ENCODE measurements around the gene SIGLEC6.

SIGLEC6 gene

DNA sequence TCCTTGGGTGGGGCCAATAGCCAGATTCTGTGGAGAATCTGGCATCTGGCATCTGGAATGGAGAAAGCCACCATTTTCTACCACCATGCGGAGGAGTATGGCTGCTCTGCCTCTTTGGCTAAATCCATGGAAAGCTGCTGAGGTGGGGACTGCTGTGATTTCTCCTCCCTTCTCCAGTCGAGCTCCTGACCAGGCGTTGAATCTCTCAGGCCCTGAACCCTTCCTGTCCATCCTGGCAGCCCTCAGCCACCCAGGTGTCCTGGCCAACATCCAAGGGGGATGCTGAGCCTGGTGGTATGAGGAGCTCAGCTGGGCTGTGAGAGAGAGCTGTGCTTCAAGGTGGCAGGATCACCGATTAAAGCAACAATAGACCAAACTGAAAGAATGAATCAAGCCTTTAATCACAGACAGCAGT lies 17.4 kb upstream of the SIGLEC6 start:
- DNase-seq (ENCODE audit: low read depth in 2 of 2) = no peak

DNA sequence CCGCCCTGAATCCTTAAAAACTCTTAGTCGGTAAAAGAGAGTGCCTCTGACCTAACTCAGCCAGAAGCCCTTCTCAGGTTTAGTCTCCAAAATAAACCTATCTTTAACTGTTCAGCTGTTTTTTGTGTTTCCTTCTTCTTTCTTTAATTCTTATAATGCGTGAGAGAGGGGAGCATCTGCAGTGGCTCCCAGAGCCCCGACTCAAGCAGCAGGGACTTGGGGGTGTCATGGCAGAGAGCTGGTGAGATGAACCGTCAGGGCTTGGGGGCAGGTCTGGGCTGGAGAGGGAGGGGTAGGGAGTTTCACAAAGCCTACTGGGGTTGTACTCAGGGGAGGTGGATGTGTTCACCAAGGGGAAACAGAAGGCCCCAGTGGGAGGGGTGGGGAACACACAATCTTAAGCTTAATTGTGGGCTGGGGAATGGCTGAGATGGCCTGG lies 16.8 kb upstream of the SIGLEC6 start:
- DNase-seq (ENCODE audit: low read depth in 2 of 2) = no peak

DNA sequence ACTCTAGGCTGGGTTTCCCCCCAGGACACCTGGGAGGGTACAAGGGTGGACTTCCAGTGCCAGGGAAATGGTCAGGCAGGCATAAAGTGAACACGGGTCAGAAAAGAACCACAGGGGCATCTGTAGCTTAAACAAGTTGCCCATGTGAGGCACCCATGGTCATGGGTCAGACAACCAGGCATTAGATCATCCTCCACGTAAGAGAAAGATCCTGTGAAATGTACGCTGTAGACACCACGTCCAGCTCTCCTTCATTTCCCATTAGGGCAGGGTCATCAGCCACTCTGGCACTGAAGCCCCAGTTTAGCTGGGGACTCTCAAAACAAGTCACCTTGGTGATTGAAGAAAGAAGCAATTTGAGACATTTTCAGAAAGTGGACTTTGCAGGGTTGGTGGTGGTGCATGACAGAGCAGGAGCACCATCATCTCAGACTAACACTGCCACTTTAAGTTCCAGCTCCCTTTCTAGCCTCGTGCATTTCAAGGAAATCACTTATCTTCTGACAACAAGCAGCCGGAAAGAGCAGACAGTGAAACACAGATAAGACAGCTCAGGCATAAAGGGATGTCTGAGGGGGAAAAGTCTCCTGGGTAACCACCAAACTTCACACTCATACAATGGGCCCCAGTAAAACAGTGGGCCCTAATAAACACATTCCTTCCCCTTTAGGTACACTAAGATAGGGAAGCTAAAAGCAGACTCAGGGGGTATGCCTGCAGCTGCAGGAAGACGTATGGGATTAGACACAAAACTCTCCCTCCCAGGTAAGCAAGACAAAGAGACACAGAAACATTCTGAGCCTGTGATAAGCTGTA lies 16.1 kb upstream of the SIGLEC6 start:
- no peak for DNase-seq (ENCODE audit: low read depth in 2 of 2)

DNA sequence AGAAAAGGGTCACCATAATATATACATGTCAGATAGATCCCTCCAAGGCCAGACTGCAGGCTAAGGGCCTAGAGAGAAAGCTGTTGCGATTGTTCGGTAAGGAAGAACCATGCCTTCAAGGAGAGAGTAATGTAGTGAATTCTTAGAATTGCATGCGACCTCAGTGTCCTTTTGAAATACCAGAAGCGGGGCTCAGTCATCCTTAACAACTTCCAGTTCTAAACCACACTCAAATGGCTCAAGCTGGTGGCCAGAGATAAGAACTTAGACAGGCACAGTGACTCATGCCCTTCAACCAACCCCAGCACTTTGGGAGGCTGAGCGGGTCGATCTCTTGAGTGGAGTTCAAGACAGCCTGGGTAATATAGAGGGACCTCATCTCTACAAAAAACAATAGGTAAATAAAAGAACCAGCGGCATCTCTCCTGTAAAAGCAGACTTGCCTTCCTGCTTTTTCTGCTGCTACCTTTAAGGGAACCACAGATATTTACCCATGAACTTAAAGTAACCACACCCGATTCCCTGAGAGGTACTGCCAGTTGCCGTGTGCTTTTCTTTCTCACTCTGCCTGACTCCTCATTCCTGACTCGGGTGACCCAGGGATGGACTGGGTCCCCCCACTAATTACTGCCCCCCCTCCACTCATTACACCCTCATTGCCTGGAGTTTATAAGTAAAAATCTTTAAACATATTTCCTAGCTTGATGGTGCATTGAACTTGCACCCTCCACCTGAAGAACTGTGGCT lies 15.4 kb upstream of the SIGLEC6 start:
- no peak for DNase-seq (ENCODE audit: low read depth in 2 of 2)

DNA sequence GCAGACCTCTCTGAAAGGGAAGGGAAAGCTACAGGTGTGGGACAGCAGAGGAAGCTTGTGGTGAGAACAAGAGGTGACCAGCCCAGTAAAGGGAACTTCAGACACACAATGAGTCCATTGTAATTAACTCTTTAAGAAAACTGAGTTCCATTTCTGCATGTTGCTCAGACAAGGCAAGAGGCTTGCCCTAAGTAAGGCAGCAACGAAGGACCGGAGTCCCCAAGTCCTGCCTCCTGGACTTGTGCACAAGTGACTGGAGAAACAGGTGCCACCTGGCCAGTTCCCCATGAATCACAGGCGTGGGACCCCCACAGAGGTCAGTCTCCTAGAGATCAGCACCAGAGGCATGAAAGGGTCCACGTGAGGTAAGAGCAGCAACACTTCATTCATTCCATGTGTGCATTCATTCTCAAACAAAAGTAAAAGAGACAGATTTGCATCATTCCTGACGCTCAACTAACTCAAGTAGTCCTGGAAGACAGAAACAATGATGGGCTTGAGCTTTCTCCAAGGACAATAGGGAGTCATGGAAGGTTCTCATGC lies 14.7 kb upstream of the SIGLEC6 start:
- DNase-seq (ENCODE audit: low read depth in 2 of 2) = no peak

DNA sequence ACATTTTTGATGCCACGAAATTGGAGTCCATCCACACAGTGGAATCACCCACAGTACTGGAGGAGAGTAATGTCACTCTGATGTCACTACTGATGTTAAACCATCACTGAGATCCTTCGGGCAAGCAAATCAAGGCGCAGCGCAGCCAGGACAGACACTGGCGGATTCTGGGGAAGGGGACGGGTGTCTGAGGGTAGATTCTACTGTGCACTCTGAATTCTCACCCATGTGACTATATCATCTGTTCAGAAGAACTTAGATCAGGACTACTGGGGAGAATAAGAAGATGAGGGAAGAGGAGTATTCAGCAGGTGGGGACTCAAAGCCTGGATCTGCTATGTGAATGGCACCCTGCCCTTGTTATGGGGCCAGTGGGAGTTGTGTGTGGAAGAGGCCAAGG lies 12.6 kb upstream of the SIGLEC6 start:
- DNase-seq (ENCODE audit: low read depth in 2 of 2) = no peak

DNA sequence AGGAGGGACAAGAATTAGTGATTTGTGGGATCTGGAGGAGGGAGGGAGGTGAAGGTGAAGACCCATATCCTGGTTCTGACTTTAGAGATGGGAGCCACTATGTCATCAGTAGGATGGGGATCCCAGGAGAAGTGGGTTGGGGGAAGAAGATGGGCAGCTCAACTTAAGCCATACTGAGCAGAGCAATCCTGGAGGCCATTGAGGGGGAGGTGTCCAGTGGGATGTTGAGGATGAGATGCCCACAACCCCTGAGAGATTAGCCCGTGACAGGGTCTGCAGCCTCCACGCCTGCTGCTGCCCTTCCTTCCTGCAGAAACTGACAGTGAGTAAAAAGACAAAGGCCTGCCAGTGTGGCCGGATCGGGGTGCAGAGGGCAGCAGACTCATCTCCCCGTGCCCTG lies 11.2 kb upstream of the SIGLEC6 start:
- no peak for DNase-seq (ENCODE audit: low read depth in 2 of 2)

DNA sequence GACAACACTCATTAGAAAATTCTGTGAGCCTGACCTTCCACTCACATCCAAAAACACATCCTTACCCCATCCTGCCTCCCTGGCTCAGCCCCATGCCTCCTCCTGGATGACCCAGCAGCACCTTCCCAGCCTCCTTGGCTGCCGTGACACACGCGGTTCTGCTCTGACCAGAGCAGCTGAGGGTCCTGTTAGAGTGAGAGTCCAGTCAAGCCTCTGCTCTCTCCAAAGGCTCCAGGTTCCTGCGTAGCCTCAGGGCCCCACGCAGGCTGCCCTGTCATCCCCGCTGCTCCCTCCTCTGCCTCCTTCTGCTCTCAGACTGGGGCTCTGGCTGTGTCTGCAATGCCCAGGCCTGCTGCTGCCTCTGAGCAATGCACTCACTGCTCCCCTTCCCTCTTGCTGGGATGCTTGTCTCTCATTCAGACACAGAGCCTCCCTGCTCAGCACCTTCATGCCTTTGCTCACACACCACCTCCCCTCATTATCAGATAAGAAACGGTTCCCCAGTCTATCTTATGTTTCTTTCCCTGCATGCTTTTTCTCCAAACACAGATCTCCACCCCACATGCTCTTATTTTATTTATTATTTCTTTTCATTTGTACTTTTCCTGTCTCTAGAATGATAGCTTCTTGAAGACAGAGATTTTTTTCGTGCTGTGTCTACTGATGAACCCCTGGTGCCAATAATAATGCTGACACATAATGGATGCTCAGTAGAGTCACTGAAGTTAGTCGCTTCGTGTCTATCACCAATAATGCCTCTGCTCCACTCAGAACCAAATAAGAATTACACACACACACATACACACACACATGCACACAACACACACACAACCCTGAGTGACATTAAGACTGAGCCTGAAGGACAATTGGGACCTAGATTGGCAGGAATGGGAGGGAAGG lies 10.2 kb upstream of the SIGLEC6 start:
- DNase-seq (ENCODE audit: low read depth in 2 of 2) = no peak

DNA sequence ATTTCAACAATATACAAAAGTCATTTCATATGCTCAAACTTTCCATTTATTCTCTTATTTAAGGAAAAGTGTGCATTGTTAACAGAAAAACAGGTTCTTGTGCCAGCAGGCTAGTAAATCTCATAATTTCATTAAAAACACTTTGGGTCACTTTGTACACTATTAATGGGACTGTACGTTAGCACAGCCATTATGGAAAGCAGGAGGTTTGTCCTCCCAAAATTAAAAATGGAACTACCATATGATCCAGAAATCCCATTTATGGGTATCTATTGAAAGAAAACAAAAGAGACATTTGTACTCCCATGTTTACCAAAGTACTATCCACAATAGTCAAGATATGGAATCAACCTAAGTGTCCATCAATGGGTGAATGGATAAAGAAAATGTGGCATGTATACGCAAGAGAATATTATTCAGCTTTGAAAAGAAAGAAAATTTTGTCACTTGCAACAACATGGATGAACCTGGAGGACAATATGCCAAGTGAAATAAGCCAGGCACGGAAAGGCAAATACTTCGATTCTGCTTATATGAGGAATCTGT lies 8.4 kb upstream of the SIGLEC6 start:
- no peak for DNase-seq (ENCODE audit: low read depth in 2 of 2)

DNA sequence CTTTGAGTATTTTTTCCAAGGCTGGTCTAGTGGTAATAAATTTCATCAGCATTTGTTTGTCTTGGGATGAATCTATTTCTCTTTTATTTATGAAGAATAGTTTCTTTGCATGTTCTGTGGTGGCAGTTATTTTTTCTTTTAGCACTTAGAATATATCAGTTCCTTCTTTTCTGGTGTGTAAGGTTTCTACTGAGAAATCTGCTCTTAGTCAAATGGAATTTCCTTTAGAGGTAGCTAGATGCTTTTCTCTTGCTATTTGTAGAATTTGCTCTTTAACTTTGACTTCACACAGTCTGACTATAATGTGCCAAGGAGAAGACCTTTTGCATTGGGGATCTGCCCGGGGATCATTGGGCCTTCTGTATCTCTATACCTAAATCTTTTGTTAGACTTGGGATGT lies 4.1 kb upstream of the SIGLEC6 start:
- no peak for DNase-seq (ENCODE audit: low read depth in 2 of 2)

DNA sequence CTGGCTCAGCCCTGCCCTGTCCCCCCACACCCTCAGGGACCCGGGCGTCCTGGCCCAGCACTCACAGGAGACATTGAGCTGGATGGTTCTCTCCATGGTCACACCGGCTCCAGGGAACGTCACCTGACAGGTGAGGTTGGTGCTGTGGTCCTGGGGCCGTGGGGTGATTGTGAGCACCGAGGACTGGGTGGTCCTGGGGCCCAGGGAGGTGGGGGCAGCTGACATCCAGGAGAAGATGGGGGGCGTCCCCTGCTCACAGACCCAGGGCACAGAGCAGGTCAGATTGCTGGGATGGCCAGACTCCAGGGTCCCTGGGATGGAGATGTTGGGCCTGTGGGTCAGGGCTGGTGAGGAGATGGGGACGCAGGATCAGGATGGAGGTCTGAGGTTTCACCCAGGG lies 854 bp downstream of the SIGLEC6 start:
- no peak for DNase-seq (ENCODE audit: low read depth in 2 of 2)

DNA sequence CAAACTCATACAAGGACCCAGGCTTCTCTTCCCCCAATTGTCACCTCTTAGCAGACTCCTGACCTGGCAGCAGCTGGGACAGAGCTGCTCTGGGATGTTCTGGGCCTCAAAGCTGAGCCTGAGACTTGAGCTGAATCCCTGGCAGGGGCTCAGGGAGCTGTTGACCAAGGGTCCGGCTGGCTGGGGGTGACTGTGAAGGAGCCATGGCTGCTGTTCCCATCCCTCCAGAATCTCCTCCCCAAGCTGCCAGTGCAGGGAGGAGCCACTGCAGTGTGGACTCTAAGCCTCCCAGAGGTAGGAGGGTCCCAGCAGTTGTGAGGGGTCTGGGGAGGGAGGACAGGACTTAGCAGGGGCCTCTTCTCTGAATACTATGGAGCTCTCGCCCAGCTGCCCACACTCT lies 2.2 kb downstream of the SIGLEC6 start:
- DNase-seq (ENCODE audit: low read depth in 2 of 2) = no peak

DNA sequence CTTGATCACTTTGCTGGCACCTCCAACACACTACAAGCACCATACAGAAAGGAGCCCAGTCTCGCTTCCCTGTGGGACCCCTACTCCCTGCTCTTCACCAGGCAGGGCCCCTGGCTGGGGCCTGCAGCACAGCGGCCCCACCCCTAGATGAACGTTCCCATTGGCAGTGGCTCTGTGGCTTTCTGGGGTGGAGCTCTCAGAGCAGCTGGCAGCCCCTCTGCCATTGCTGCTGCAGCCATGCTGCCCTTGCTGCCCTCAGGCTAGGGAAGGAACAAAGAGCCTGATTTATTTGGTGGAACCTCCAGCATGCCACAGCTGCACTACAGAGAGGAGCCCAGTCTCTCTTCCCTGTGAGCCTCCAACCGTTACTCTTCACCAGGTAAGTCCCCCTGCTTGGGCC lies 5.8 kb downstream of the SIGLEC6 start:
- DNase-seq (ENCODE audit: low read depth in 2 of 2) = no peak

DNA sequence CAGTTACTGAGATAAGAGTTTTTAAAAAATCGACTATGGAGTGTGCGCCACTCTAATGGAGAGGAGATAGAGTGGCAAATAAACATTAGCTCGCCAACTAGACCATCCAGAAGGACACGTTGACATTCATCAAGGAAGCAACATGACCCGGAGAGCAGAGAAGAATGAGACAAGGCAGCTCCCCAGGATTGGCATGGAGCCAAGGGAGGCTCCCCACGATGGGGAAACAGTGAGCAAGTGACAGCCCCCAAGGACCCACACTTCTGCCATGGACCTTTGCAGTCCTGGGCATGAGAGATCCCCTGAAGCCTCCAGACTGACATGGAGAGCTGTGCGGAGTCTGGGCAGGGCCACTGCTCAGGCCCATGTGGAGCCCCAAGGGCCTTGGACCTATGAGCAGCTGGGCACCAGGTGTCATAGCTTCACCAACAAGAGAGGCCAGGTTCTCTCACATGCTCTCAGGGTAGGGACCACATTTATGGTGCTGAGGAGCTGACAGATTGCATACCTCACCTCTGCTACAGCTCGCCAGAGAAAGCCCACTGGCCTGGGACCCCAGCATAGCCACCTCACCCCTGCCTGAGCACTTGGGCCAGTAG lies 6.7 kb downstream of the SIGLEC6 start:
- DNase-seq (ENCODE audit: low read depth in 2 of 2) = no peak

DNA sequence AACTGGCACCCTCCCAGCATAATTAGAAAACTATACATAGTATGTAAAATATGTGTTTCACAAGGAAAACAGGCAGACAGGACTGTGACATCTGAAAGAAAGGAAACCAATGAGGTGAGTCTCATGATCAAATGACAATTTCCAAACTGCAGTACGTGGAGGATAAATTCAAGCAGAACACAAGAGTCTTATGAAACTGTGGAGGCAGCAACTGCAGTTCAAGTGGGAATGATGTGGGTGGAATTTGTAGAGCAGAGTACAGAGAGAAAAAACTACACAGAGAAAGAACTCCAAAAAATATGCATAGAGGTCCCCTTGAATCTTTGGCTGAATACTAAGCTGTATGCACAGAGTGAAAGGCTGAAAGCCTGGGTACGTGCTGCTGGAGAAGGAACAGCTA lies 9.7 kb downstream of the SIGLEC6 start:
- DNase-seq (ENCODE audit: low read depth in 2 of 2) = no peak

DNA sequence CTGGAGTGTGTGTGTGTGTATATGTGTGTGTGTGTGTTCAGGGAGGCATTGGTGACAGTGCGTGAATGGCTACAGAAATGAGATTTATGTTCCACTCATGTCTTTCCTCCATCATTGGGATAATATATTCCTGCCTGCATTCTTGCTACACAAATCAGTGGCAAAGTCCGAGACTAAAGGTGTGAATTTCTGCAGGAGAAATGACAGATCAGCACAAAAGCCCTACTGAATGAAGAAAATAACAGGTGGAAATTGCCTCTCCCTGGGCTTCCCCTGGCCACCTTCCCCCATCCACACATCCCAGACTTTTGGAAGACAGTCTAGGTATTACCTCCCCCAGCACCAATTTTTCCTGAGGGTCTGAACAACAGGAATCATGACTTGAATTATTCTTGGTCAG lies 10.1 kb downstream of the SIGLEC6 start:
- DNase-seq (ENCODE audit: low read depth in 2 of 2) = no peak

DNA sequence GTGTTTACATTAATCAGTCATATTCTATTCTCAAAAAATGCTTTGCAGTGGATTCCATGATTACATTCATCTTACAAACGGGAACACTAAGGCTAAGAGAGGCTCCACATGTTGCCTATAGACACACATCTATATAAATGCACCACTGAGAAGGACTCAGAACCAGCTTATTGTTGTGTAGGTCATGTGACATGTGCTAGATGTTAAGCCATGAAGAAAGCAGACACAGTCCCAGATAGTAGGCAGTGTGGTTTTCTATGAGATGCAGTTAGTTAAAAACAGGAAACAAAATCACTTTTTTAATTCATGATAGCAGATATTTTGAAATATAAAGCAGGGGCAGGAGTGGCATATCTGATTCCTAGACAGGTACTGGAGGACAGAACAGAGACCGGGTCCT lies 10.7 kb downstream of the SIGLEC6 start:
- no peak for DNase-seq (ENCODE audit: low read depth in 2 of 2)

DNA sequence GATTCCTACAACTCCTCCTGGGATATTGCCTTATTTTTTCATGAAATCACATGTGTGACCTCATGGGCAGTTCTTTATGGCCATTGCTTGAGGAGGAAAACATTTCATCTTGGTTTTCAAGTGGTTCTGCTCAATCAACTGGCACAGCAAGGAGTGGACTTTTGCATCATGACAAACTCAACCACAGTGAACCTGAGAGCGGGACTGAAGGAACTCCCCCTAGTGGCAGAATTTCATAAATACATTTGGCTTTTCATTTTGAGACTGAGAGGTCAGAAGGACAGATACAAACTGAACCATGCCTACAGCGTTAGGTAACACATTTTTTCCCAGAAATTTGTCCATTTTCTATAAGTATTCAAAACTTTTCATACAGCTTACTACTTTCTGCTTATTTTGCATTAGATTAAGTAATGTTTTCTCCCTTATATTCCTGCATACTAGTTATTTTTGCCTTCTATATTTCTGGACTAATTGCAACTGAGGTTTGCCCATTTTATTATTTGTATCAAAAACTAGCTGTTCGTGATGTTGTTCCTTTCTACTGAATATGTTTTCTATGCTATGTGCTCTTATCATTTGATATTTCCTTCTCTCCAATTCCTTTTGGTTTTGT lies 16.5 kb downstream of the SIGLEC6 start:
- no peak for DNase-seq (ENCODE audit: low read depth in 2 of 2)

DNA sequence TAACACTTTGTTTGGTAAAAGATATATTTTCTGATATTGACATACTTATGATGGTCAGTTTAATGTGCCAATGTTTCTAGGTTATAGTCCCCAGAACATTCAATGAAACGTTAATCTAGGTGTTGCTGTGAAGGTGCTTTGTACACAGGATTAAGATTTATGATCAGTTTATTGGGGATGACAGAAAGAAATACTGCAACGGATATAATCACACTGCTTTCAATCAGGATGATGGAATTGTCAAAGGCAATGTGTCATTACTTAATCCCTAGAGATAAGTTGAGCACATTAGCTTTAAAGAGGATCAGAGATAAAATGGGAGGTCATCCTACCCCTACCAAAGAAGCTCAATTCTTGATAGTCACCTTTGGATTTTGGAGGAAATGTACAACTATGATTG lies 17.5 kb downstream of the SIGLEC6 start:
- no peak for DNase-seq (ENCODE audit: low read depth in 2 of 2)

DNA sequence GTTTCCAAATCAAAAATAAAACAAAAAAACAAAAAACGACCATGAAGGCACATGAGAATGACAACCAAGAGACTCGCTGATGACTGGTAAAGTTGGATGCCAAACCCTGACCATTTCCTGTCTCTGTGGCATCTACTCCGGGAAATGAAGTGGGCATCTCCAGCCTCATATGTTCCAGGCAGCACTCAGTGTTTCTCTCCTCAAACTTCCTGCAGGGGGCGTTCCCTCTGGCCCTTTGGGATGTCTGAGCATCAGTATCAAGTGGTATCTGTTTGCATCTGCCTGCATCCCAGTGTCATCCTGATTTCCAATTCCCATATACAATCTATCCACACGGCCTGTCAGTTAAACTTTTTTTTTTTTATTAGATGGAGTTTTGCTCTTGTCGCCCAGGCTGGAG lies 20.1 kb downstream of the SIGLEC6 start:
- no peak for DNase-seq (ENCODE audit: low read depth in 2 of 2)
